Activated CD8-positive, alpha-beta memory T cell treated with anti-CD3 and anti-CD28 coated beads, Interleukin-2, amount 50 U/mL, for 24 hours (primary cell): Measurements from ENCODE around the gene COQ8B.
"Not testable (repeated sequence)": the region's sequence is repeated elsewhere in the genome, so short reads cannot be mapped to it uniquely, and the experiment has no call there.

Experiments
- DNase-seq: peaks from one replicate; pipeline ENCODE4 v3.0.0-alpha.2; 2020; ENCODE audit errors: extremely low read depth

COQ8B gene

DNA sequence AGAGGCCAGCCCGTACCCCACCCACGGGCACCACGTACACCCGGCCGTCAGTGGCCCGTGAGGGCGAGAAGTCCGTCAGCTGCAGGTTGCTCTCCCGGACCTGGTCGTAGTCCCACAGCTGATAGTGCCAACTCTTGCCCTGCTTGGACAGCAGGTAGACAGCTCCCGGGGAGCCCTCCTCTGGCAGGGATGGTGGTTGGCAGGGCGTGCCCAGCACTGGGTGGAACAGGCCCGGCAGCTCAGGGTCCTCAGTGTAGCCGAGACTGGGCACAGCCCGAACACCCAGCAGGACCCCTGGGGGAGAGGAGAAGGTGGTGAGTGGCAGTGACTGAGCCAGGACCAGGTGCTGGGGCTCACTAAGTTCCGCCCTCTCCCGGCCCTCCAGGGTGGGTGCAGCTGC, 25.8 kb upstream of the COQ8B start:
- DNase-seq, result no peak

GRCh38 chr19:40741527-40742390, 25.1 kb upstream of the COQ8B start:
- DNase-seq, result no peak

DNA sequence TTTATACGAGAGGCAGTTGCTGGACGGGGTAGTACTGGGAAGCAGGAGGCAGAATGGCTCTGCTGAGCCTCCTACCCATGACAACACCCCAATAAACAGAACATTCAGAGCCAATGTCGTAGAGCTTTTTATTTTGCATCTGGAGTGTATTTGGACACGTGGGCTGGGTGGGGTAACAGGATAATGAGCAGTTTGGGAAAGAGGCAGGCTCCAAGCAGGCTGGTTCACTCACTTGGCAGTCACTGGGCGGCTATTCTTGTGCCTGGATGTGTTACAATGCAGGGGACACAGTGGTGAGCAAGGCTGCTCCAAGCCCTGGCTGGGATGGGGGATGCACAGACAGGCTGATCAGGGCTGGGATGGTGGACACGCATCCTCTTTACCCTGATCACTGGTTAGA, 24.1 kb upstream of the COQ8B start:
- DNase-seq, result no peak

- DNase-seq, result no peak
These were observed 23.4 kb upstream of the COQ8B start for GRCh38 chr19:40739871-40740703.

- no peak for DNase-seq
These were observed 22.5 kb upstream of the COQ8B start for GRCh38 chr19:40739030-40739839.

DNA sequence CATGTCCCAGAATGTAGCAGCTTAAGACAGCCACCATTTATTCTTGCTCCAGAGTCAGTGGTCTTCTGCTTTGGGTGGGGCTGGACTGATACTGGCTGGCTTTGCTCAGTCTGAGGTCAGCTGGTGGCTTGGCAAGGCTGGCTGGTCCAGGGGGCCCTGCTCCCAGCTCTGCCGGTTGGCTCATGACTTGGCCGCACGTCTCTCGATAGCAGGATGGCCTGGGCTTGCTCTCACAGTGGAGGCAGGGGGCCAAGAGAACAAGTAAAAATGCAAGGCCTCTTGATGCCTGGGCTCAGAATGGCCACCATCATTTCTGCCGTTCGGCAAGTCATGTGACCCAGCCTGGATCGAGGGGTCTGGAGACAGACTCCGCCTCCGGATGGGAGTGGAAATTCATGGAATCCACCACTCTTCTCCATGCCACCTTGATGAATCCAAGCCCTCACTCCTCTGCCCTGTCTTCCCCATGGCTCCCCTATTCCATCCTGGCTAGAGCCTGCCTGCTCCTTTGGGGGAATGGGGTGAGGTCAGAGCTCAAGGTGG, 20.5 kb upstream of the COQ8B start:
- no peak for DNase-seq

GRCh38 chr19:40736661-40737060, 20.0 kb upstream of the COQ8B start:
- DNase-seq, result no peak

GRCh38 chr19:40735013-40735771, 18.5 kb upstream of the COQ8B start:
- no peak for DNase-seq

DNA sequence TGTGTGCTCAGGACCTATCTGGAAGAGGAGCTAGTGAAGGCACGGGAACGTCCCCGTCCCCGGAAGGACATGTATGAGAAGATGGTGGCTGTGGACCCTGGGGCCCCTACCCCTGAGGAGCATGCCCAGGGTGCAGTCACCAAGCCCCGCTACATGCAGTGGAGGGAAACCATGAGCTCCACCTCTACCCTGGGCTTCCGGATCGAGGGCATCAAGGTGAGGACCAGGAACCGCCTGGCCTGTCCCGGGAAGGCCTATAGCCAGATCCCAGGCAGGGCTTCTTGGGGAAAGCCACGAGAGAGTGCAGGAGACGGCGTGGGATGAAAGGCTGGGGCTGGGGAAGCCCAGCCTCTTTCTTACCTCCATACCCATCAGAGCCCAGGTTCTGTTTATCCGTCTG, 16.5 kb upstream of the COQ8B start:
- DNase-seq, result no peak

DNA sequence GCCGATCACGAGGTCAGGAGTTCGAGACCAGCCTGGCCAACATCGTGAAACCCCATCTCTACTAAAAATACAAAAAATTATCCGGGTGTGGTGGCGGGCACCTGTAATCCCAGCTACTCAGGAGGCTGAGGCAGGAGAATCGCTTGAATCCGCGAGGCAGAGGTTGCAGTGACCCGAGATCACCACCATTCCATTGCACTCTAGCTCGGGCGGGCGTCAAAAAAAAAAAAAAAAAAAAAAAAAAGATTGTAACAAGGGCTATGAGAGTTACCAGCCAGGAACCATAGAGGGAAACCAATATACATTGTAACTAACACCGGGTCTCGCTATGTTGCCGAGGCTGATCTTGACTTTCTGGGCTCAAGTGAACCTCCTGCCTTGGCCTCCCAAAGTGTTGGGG, 15.6 kb upstream of the COQ8B start:
- DNase-seq, result not testable (repeated sequence)

- DNase-seq, result not testable (repeated sequence)
These were observed 13.4 kb upstream of the COQ8B start for GRCh38 chr19:40730065-40730464.

- no peak for DNase-seq
These were observed 9.6 kb upstream of the COQ8B start for GRCh38 chr19:40726279-40726678.

- DNase-seq, result no peak
These were observed 8.2 kb upstream of the COQ8B start for GRCh38 chr19:40724855-40725254.

- no peak for DNase-seq
These were observed 7.6 kb upstream of the COQ8B start for GRCh38 chr19:40724315-40724714.

DNA sequence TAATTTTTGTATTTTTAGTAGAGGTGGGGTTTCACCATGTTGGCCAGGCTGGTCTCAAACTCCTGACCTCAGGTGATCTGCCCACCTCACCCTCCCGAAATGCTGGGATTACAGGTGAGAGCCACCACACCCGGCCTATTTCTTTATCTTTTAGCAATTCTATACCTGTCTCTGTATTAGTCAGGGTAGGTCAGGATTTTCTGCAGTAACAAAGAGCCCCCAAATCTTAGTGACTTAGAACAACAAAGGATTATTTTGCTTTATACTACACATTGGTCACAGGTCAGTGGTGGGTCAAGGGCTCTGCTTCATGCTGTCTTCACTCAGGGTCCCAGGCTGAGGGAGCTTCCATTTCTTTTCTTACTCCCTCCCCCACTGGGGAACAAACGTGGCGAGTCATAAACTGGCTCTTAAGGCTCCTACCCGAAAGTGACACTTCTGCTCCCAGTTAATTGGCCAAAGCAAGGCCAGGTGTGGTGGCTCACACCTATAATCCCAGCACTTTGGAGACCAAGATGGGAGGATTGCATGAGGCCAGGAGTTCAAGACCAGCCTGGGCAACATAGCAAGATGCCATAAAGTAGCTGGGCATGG, 7.1 kb upstream of the COQ8B start:
- DNase-seq, result no peak

DNA sequence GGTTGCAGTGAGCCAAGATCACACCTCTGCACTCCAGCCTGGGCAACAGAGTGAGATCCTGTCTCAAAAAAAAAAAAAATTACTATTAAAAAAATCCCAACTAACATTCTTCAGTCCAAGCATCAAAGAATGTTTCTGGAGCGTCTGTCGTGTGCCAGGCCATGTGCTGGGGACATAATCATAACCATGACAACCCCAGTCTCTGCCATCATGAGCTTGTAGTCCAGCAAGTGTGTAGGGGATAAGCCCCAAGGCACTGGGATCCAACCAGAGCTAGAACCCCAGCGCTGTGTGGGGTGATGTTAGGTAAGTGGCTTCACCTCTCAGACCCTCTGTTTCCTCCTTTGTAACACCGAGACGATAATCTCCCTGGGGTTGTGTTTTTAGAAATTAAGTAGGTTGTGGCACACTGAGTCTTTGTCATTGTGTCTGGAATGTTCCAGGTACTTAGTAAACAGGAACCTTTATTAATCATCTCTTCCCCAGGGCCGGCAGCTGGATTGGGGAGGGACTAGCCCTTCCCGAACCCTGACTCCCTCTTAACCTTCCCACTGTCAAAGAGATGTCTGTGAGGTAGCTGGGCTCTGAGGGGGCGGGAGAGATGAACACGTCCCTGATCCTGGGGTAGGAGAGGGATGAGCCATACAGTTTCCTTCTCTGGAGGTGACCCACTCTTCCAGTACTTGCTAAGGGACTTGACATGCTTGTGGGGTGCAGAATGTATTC, 5.4 kb upstream of the COQ8B start:
- DNase-seq, result no peak

GRCh38 chr19:40721140-40721486, 4.4 kb upstream of the COQ8B start:
- no peak for DNase-seq

GRCh38 chr19:40719414-40719894, 2.8 kb upstream of the COQ8B start:
- no peak for DNase-seq

DNA sequence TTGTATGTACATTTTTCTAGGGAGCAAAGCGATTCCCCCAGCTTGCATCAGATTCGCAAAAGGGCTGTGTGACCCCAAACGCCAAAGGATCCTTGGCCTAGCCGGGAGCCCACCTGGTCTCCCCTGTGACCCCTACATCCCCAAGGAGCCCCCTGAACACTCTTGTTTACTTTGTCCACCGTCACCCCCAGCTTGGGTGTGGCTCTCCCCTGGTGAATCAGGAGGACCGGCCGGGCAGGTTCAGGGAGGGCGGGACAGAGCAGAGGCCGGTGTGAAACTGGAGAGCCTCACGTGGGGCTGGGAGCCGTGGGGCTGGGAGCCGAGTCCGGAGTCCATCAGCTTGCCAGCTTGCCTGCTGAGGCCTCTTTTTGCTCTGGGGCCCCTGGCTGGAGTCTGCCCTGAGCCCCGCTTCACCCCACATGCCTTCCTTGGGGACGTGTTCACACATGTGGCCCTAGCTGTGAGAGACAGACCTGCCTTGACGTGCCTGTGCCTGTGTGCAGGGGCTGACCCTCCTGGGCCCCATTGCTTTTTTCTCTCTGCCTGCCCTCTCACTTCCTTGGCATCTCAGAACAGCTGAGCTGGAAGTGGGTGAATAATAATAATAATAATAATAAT, 2.2 kb upstream of the COQ8B start:
- no peak for DNase-seq
